ENCODE results near the gene ARAP2.
"Not testable (repeated sequence)": the region's sequence is repeated elsewhere in the genome, so short reads cannot be mapped to it uniquely, and the experiment has no call there.

ARAP2 gene

DNA sequence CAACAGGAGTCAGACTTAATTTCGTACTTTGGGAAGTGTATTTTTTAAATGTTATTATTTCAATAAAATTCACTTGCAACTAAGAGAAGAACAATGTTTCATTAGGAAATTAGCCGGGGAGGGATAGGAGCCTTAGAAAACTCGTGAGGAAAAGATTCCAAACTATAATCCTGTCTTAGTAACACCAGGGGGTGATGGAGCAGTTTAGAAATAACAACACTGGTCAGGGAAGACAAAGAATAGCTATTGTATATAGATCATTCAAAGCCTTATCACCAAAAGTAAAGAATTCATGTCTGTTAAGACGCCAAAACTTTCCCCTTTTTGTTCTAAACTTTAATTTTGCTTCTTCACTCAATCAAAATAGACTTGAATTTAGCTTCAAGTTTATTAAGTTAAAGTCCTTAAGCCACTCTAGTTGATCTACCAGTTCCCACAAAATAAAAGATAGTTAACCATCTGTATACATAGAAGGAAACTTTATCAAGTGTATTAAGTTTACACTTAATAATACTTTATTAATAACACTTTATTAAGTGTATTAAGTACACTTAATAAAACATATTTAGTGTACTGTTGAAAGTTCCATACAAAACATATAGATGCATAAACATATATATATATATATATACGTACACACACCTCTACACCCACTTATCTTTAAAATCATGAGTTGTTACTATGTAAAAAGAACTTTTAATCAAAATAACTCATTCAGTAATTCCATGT, 60.5 kb downstream of the ARAP2 start:
- DNase-seq (ENCODE audit: low spot score): no peak

DNA sequence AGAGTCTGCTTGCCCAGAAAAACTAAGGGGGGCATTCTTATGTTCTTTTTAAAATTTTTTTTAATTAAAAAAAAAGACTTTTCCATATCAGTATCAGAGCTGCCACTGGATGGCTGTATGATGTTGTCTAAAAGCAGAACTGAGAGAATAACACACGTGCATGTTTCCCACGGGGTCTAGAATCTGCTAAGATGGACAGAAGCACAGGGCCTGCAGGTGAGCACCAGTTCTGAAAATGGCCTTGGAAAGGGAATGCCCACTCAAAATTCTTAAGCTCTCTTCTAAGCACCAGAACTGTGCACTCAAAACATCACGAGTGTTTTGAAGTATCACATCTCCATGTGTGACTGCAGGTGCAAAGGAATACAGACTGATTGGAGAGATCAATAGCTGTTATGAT, 61.1 kb downstream of the ARAP2 start:
- no peak for DNase-seq (ENCODE audit: low spot score)

DNA sequence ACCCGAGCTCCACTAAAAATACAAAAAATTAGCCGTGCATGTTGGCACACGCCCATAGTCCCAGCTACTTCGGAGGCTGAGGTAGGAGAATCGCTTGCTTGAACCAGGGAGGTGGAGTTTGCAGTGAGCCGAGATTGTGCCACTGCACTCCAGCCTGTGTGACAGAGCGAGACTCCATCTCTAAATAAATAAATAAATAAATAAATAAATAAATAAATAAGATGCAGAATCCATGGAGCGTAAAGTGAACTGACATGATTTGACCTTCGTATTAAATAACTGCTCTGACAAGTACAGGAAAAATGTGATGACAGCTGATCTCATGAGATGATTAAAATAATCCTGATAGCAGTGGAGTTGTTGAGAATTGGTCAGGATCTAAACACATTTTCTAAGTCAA, 62.0 kb downstream of the ARAP2 start:
- not testable (repeated sequence) for DNase-seq (ENCODE audit: low spot score)

DNA sequence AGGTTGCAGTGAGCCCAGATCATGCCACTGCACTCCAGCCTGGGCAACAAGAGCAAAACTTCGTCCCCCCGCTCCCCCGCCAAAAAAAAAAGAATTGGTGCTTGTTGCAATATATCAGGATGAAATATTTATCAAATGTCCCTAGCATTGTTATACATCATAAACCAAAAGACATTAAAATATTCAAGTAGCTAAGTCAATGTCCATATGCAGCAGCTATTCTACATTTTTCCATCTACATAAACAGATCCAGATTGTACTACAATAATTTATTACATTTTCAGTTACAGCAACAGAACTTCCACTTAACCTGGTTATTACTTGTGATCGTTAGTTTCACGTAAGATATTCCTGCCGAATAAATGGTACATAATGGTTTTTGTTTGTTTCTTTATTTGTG, 64.1 kb downstream of the ARAP2 start:
- no peak for DNase-seq (ENCODE audit: low spot score)

DNA sequence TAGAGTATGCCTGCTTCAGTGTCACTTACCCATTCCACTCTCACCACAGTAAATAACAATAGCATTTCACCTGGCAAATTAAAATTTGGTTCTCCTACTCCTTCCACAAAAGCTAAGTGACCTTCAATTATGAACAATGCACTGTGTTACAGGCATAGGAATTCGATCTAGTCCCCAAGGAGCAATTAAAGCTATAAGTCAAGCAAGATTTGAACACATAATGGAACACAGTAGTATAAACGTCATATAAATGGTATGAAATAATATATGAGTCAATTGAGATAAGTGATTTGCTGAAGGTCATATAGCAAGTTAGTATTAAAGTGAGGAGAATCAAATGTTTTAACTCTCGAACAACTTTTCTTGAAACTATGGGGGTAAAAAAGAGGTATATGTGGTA, 65.8 kb downstream of the ARAP2 start:
- no peak for DNase-seq (ENCODE audit: low spot score)

DNA sequence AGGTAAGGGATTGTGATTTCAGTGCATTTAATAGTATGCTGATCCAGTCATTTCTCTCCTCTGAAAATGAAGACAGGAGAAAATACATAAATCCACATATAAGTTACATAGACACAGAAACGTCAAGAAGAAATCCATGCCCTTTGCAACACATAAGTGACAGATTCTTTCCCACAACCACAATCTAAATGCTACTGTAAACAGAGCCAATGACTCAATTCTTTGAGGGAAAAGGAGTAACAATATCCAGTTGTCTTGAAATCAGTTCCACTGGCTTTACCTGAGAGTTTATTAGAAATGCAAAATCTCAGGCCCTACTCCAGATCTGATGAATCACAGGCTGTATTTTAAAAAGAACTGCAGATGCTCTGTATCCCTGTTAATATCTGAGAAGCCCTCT, 66.4 kb downstream of the ARAP2 start:
- no peak for DNase-seq (ENCODE audit: low spot score)

DNA sequence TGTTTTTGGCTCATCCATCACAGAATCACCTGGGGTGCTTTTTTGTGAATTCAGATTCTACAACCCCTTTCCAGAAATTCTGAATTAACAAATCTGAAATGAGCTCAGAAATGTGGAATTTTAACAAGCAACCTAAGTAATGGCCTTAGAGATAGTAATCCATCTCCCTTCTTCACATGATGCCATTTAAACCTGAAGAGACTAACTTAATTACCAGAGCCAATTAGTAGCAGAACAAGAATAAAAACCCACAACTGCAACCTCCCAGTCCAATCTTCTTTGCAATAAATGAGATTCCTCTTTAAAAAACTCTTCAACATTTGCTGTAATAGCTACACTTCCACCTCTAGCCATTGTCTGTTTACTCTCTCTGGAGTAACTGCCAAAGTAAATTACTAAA, 69.7 kb downstream of the ARAP2 start:
- no peak for DNase-seq (ENCODE audit: low spot score)

DNA sequence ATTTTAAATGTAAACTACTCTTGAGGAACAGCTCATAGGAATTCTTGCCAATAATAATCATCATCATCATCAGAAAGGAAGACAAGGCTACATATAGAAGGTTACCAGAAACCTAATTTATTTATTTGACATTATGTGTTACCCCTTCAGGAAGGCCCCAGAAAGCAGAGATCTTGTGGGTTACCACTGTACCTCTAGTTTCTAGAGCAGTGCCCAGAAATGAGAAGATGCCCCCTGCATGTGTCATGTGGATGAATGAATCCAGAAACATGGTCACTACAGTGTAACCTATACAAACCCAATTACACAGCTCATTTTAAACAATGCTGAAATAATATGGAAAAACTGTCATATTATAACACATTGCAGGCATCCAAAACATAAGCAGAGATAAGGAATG, 70.4 kb downstream of the ARAP2 start:
- no peak for DNase-seq (ENCODE audit: low spot score)

DNA sequence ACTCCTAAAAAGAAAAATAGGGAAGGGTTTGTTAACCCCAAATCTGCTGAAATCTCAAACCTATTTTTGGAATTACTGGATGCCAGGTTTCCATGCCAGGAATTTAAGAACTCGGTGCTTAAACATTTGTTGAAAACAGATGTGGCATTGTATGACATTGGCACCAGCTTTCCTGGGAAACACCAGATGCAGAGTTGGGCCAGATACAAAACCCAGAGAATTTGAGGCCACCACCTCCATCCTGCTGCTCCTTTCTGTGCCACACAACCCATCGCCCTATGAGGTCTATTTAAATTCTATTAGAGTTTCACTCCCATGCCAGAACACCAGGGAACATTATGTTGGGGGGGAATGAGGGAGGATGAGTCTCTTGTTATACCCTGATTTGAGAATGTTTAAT, 71.7 kb downstream of the ARAP2 start:
- DNase-seq (ENCODE audit: low spot score): no peak

DNA sequence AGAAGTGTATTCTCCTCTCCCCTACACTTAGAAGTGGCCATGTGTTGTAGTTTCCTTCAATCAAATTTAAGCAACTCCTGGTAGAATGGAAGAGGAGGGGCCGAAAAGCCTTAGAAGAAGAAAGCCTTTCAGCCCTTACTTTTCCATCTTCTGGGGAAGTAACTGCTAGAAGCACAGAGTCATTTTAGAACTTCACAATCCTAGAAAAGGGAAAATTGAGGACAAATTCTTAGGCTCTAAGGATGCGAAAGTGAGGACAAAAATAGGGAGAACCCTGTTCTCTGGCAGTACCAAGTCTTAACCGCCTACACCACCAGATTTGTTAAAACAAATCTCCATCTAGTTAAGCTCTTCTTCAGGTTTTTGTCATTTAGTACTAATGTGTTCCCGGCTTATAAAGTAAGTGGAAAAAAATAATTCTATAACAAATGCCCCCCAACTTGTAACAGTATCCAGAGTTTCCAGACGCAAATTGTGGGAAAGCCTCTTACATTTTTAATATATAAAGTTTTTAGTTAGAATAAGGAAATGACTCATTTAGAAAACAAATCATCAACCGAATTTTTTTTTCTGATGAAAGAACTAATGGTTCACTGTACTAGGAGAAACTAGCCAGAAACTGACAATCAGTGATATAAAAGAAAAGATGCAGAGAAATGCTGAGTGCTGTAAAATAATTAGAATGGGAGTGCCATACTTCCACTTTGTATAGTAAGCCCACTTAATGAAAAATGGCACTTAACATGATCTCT, 76.0 kb downstream of the ARAP2 start:
- DNase-seq (ENCODE audit: low spot score): no peak

DNA sequence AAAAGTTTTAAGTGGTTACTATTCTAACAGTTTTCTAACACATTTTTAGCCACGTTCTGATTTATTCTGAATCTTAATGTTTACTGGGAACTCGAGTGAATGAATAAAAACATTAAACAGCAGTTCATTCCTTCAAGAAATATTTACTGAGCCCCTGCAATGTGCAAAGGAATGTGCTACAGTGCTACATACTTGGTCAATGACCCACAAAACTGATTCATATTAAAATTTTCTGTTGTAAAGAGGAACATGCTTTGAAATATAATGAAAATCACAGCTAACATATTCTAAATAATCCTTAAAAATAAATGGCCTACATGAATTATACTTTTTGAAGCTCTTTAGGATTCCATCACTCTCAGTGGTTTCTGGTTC, 78.7 kb downstream of the ARAP2 start:
- no peak for DNase-seq (ENCODE audit: low spot score)

DNA sequence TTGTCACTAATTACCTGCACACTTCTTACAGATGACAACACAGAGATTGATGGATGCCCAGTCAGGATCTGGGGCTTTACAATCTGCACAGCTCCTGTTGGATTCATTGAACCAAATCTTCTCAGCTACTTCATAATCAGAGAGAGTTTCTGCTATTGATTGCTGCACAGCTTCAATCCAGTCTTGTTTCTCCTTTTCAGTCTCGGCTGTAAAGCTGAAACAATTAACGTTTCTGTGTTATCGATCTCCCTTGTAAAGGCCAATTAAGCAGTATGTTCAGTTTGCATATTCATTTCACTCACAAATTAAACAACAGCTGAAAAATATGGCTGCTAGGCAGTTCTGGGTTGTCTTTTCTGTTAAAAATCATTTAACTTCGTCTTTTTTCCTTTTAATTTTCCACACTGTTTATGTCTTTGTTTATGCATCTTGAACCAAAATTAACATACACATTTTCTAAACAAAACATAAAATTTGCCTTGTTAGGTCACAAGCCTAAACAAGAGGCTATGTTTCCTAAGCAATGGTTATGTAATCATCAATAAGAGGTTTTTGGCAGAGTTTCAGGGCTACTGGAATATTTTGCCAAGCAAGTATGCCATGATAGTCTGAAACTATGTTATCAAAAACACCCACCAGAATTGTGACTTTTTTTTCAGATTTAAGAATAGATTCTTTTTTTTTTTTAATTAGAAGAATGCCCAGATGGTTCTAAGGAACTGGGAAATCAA, 79.2 kb downstream of the ARAP2 start:
- DNase-seq (ENCODE audit: low spot score): no peak

DNA sequence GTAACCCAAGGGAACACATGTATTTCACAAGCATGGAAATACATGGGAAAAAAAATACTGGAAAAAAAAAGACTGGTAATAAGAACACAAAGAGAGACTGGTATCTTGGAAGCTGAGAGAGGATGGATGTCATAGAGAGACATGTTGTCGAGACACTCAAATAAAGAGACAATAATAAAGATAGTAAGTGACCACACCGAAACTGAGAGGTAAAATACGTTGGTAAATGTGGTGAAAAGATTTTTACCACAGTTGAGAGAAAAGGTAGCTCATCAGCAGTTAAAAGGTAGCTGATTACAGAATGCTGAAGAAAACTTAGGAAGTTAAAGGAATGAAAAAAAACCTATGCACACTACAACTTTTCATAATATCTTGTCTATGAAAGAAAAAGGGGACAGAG, 81.1 kb downstream of the ARAP2 start:
- DNase-seq (ENCODE audit: low spot score): no peak

DNA sequence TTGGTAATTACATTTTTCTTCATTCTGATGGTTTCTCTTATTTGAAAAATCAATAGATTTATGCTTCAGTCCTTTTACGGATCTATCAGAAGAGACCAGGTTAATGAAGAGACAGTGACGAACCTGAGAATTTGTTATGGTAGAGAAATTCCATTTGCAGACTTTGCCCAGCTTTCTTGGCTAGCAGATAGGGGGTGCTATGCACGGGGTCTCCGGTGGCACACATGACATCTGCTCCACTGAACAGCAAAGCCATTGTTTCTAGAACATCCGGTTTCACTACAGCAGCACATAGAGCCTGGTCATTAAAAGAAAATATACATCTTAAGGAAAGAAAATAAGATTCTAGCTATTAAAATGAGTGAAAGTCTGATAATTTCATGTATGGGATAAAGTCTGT, 85.1 kb downstream of the ARAP2 start:
- no peak for DNase-seq (ENCODE audit: low spot score)

DNA sequence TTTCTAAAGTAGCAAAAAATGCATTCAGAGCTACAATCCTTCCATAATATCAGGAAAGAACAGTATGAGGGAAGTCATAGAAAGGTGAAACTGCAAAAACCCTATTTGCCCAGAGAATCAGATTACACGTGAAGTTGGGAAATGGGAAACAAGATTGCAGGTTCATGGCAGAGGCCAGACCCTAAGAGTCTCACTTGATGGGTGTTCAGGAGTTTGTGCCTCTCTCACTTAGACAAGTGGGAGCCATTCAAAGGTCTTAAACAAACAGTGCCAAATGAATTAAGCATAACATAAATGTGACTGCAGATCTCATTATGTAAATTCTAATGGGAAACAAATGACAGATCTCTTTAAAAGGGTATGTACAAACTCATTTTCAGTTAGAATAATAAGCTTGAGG, 91.6 kb downstream of the ARAP2 start:
- no peak for DNase-seq (ENCODE audit: low spot score)

DNA sequence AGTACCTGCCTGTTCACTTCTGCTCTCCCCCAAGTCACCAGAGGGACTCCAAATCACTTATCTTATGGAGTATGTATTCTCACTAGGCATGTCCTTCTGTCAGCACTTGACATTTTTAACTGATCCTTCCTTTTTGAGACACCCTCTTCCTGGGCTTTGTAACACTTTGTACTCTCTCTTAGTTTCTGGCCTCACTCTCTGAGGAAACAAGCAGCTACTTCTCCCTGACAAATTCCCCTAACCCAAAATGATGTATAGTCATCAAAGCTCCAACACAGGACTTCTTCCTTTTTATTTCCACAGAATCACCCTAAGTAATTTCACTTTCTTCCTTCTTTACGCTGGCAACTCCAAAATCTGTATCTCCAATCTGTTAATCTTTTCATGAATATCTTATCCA, 101.8 kb downstream of the ARAP2 start:
- DNase-seq (ENCODE audit: low spot score): no peak

DNA sequence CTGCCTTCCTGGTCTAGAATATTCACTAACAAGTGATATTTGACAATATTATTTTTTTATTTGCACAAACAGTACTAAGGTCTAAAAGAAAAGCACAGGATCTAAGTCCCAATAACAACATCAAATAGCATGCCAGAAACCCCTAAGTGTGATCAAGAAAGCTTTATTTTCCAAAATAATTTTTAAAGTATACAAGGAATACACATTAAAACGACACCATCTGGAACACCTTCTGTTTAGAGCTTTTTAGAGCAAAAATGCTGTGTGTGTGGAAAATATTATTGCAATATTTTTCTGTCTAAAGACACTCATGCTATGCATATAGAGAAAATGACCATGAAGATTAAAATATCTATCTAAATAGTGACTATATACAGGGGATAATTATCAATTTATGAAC, 103.1 kb downstream of the ARAP2 start:
- DNase-seq (ENCODE audit: low spot score): no peak

DNA sequence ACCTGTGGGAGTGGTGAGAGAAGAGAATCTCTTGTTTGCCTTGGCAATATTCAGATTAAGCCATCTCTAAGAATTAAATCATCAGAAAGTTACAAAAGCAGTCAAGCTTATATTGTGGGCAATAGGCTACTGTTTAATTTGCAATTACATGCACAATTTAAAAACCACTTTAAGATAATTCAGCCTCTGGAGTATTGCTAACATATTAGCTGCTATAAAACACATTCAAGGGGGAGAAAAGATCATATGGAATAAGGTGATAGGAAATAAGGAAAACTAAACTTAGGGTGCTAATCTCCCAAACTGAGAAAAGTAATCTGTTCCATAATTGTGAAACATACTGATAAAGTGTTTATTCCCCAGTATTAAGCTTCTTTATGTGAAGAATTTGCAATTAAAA, 103.9 kb downstream of the ARAP2 start:
- DNase-seq (ENCODE audit: low spot score): no peak

DNA sequence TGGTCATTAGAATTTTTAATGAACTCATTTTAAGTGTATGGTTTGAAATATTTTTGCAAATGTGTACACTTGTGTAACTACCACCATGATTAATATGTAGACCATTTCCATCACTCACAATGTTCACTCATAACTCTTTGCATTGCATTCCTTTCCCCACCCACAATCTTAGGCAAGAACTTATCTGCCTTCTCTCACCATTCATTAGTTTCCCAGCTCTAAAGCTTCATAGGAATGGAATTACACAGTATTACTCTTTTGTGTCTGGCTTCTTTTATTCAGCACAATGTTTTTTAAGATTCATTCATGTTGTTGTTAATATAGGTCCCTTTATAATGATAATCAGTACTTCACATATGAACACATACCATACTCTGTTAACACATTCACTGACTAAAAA, 106.1 kb downstream of the ARAP2 start:
- no peak for DNase-seq (ENCODE audit: low spot score)

DNA sequence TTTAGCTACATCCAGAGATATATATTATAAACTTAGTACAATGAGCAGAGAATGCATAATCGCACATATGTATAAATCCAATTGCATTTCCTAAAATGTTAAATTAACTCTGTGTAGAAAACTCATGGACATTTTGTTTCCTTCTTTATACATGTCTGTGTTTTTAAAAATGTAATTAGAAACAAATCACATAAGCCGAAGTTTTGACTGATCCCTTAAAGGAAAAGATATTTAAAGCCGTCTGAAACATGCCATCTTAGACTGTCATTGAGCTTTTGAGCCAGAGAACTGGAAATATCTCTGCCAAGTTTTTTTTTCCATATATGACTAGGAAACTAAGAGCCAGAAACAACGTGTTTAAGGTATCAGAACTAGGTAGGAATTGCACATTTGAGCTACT, 107.0 kb downstream of the ARAP2 start:
- no peak for DNase-seq (ENCODE audit: low spot score)

DNA sequence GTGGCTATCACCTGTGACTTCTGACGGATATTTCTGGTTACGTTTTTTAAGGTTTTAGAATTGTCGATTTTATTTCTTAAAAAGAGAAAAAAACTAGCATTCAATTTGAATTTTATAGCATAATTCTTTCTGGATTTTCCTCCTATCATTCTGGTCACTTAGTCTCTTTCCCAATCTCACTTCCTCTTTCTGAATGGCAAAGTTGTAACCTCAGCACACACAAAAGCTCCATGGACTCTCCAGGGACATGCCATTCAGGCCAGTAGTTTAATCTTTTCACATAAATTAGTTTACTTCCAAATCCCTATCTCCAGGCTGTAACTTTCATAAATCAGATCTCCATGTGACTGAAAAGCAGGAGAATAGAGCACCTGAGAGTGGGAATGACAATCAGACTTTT, 110.7 kb downstream of the ARAP2 start:
- no peak for DNase-seq (ENCODE audit: low spot score)

DNA sequence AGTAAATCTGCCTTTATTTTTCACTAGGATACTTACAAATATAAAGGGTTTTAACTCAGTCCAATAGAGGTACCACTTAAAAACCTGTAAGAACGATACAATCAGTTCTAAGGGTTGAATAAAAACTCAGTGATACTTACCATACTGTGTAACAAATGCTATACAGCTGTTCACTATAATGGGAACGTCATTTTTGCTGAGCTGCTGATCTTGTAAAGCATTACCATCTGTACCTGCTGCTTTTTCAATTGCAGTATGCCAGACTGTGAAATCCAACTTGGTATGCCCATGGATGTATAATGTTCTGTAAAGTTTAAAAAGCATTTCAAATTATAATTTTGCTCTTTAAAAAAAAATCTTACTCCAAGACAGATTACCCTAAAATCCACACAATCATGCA, 111.2 kb downstream of the ARAP2 start:
- no peak for DNase-seq (ENCODE audit: low spot score)

DNA sequence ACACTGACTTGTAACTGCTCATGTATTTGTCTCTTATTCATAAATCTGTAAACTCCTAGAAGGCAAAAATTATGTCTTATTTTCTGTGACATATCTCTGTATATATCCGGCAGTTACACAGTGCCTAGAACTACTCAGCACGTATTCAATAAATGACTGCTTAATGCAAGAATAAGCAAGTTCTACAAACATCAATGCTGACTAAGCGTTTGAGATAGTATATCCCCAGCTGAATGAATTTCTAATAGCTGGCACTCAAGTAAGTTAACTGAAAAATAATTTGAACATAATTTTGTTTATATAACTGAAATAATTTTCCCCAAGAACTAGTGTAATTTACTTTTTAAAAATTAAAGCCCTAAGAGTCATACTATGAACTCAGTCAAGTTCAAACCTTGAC, 113.7 kb downstream of the ARAP2 start:
- no peak for DNase-seq (ENCODE audit: low spot score)
